Fibroblast of lung (primary cell): Measurements from ENCODE around the gene APMAP. TPM values are rescaled to one million over a fixed set of nuclear protein-coding genes. Genes with fewer than 3 reads are reported as not detected.

Experiments used
- DNase-seq, 2 donors: peaks; one replicate each; pipeline versions ENCODE4 v3.0.0 to v3.0.0-alpha.2; 2010; ENCODE audit warnings: low read depth in 2 of 2
- H2AFZ ChIP-seq: 2 replicates; pipeline ENCODE4 v1.5.1; 2012; ENCODE audit warnings: low read length, control low read depth, inconsistent platforms
- H3K27ac ChIP-seq: 2 replicates; pipeline ENCODE4 v1.5.1; 2011; ENCODE audit warnings: low read length, control low read depth; ENCODE audit not compliant: insufficient read depth
- H3K27me3 ChIP-seq: 2 replicates; pipeline ENCODE4 v1.5.1; 2011; ENCODE audit warnings: mild to moderate bottlenecking, low read length; ENCODE audit not compliant: control insufficient read depth, insufficient read depth
- H3K36me3 ChIP-seq: 2 replicates; pipeline ENCODE4 v1.5.1; 2011; ENCODE audit warnings: low read length; ENCODE audit not compliant: control insufficient read depth, insufficient read depth
- H3K4me1 ChIP-seq: 2 replicates; pipeline ENCODE4 v1.5.1; 2011; ENCODE audit warnings: low read length; ENCODE audit not compliant: control insufficient read depth, insufficient read depth; ENCODE audit errors: extremely low read depth
- H3K4me2 ChIP-seq: 2 replicates; pipeline ENCODE4 v1.5.1; 2011; ENCODE audit warnings: low read length, control low read depth; ENCODE audit not compliant: insufficient read depth; ENCODE audit errors: extremely low read depth
- H3K4me3 ChIP-seq, 4 experiments: fragments of 200-600 bp in 1 of 4; sonication (generic) in 1 of 4; replicated peaks in 1 of 4; 2 replicates each; pipeline ENCODE4 v1.5.1; 2011 to 2016; ENCODE audit warnings: low read length in 4 of 4, low read depth in 3 of 4, mild to moderate bottlenecking in 3 of 4, control low read depth in 2 of 4, inconsistent platforms in 1 of 4, mixed read lengths in 1 of 4; ENCODE audit not compliant: insufficient read depth in 1 of 4; ENCODE audit errors: control extremely low read depth in 1 of 4
- H3K79me2 ChIP-seq: 2 replicates; pipeline ENCODE4 v1.5.1; 2012; ENCODE audit warnings: mild to moderate bottlenecking, low read length, inconsistent platforms; ENCODE audit not compliant: control insufficient read depth, insufficient read depth
- H3K9ac ChIP-seq: 2 replicates; pipeline ENCODE4 v1.5.1; 2011; ENCODE audit warnings: mild to moderate bottlenecking, low read length, control low read depth; ENCODE audit not compliant: insufficient read depth
- H3K9me3 ChIP-seq: 2 replicates; pipeline ENCODE4 v1.5.1; 2012; ENCODE audit warnings: low read depth, low read length; ENCODE audit not compliant: control insufficient read depth, insufficient read depth
- H4K20me1 ChIP-seq: 2 replicates; pipeline ENCODE4 v1.5.1; 2011; ENCODE audit warnings: low read length; ENCODE audit not compliant: control insufficient read depth, insufficient read depth; ENCODE audit errors: extremely low read depth
- CTCF ChIP-seq, 2 donors: IDR thresholded peaks in 1 of 2; conservative IDR thresholded peaks in 1 of 2; 1 replicate in 1 of 2; 2 replicates in 1 of 2; pipeline ENCODE4 v1.5.1; 2011 to 2012; ENCODE audit warnings: low read length in 2 of 2, control low read depth in 1 of 2, inconsistent platforms in 1 of 2, low read depth in 1 of 2, mild to moderate bottlenecking in 1 of 2
- EZH2 ChIP-seq: IDR thresholded peaks from 2 replicates; pipeline ENCODE4 v1.5.1; 2012; ENCODE audit warnings: low read length, control low read depth, mild to moderate bottlenecking; ENCODE audit errors: missing control alignments
- polyA plus RNA-seq, 2 donors: library from polyadenylated mRNA; depleted of rRNA in 1 of 2; stranded (reverse) in 1 of 2; unstranded in 1 of 2; fragments of >200 nt; gene quantifications; 2 replicates each; pipeline ENCODE4 v1.2.1, GENCODE V29; 2011 to 2012; ENCODE audit warnings: missing spikeins in 1 of 2
- total RNA-seq: library from RNA; depleted of rRNA; stranded (reverse); fragments of >200 nt; gene quantifications from 2 replicates; pipeline ENCODE4 v1.2.1, GENCODE V29; 2014

The APMAP gene
- total and polyA plus RNA-seq, 2 donors (not counting 1 experiment from before 2014, with no cell fraction given): 72.5 to 104 TPM

- TF ChIP-seq EZH2 (no peak), CTCF (conservative IDR thresholded peaks at IDR 0.05 in 1 of 2, IDR thresholded peaks at IDR 0.05 in 1 of 2; ENCODE audit: low read depth in 1 of 2, low read length in 2 of 2) (no peak)
Observed at GRCh38 chr20:24938498-24938897, 54.1 kb downstream of the APMAP start.

GRCh38 chr20:24937579-24937978 is 55.0 kb downstream of the APMAP start:
- H3K9ac ChIP-seq: no peak overlapping the region
- H3K9me3 ChIP-seq: no peaks in the 10 kb centered on the region
- no peak overlapping the region for H2AFZ ChIP-seq
- H3K27me3 ChIP-seq: no peaks in the 10 kb centered on the region
- no peak overlapping the region for H3K4me2 ChIP-seq
- no peaks in the 10 kb centered on the region for H4K20me1 ChIP-seq
- TF ChIP-seq EZH2: no peak
- no peak for TF ChIP-seq CTCF (conservative IDR thresholded peaks at IDR 0.05 in 1 of 2, IDR thresholded peaks at IDR 0.05 in 1 of 2; ENCODE audit: low read depth in 1 of 2, low read length in 2 of 2)
- no peaks in the 10 kb centered on the region for H3K79me2 ChIP-seq
- DNase-seq: no peak
- no peaks in the 10 kb centered on the region for H3K36me3 ChIP-seq
- H3K27ac ChIP-seq: no peak overlapping the region
- H3K4me3 ChIP-seq: no peak overlapping the region
- no peaks in the 10 kb centered on the region for H3K4me1 ChIP-seq

More at GRCh38 chr20:24938498-24938897, 54.1 kb downstream of the APMAP start:
- Histone ChIP-seq H3K27ac (no peak overlapping the region), H3K9ac (no peak overlapping the region), H3K4me2 (no peak overlapping the region), H3K9me3 (no peaks in the 10 kb centered on the region), H3K36me3 (no peaks in the 10 kb centered on the region), H3K4me1 (no peaks in the 10 kb centered on the region), H3K27me3 (no peaks in the 10 kb centered on the region), H2AFZ (no peak overlapping the region), H4K20me1 (no peaks in the 10 kb centered on the region), H3K4me3 (no peak overlapping the region), H3K79me2 (no peaks in the 10 kb centered on the region)
- DNase-seq: no peak

- H3K4me3 ChIP-seq: no peak overlapping the region
- no peak for DNase-seq
- H3K27ac ChIP-seq: no peak overlapping the region
- H3K36me3 ChIP-seq: no peaks in the 10 kb centered on the region
- H3K9ac ChIP-seq: no peak overlapping the region
- no peak overlapping the region for H3K4me2 ChIP-seq
- H3K79me2 ChIP-seq: no peaks in the 10 kb centered on the region
- H3K4me1 ChIP-seq: no peaks in the 10 kb centered on the region
- no peaks in the 10 kb centered on the region for H3K9me3 ChIP-seq
- no peaks in the 10 kb centered on the region for H4K20me1 ChIP-seq
- no peaks in the 10 kb centered on the region for H3K27me3 ChIP-seq
- H2AFZ ChIP-seq: no peak overlapping the region
- no peak for TF ChIP-seq CTCF (conservative IDR thresholded peaks at IDR 0.05 in 1 of 2, IDR thresholded peaks at IDR 0.05 in 1 of 2; ENCODE audit: low read depth in 1 of 2, low read length in 2 of 2)
- no peak for TF ChIP-seq EZH2
Observed at GRCh38 chr20:24936526-24937407, 55.8 kb downstream of the APMAP start.
